H1 (cell line): Measurements from ENCODE around the gene KLHL35. TPM values are rescaled to one million over a fixed set of nuclear protein-coding genes. Genes with fewer than 3 reads are reported as not detected.

Experiments
- CTCF ChIA-PET: fragments of 300-600 bp; sonication (Branson Sonifier 250); formaldehyde crosslinking; loops from one replicate; lab custom pipeline; 2021; ENCODE audit not compliant: partially characterized antibody; lab: Charles Lee
- POLR2A ChIA-PET: fragments of 300-600 bp; sonication (Branson Sonifier 250); formaldehyde crosslinking; loops from one replicate; lab custom pipeline; 2021; ENCODE audit warnings: inconsistent platforms; ENCODE audit not compliant: partially characterized antibody; lab: Charles Lee
- DNase-seq, 2 experiments: peaks; one replicate each; pipeline versions ENCODE4 v3.0.0 to v3.0.0-alpha.2; 2010 to 2022; ENCODE audit warnings: low spot score in 2 of 2, low read depth in 1 of 2, mixed read lengths in 1 of 2
- FAIRE-seq: peaks from 2 replicates; lab custom pipeline; 2011; peaks lifted over from hg19 to GRCh38; lab: Jason Lieb, UNC
- H2AFZ ChIP-seq: 2 replicates; pipeline ENCODE4 v1.8.1; 2012; ENCODE audit warnings: low read length, inconsistent platforms
- H2AK5ac ChIP-seq: 2 replicates; pipeline ENCODE4 v1.6.1; 2013; ENCODE audit warnings: low read depth, low read length
- H2BK120ac ChIP-seq: replicated peaks from 2 replicates; pipeline ENCODE3; 2013; ENCODE audit warnings: low read depth, low read length, inconsistent platforms
- H2BK12ac ChIP-seq: 2 replicates; pipeline ENCODE4 v1.6.1; 2013; ENCODE audit warnings: low read depth, low read length
- H2BK15ac ChIP-seq: 2 replicates; pipeline ENCODE4 v1.6.1; 2013; ENCODE audit warnings: low read length
- H2BK20ac ChIP-seq: 2 replicates; pipeline ENCODE4 v1.6.1; 2013; ENCODE audit warnings: low read length
- H2BK5ac ChIP-seq: 2 replicates; pipeline ENCODE4 v1.6.1; 2013; ENCODE audit warnings: low read depth, low read length
- H3K14ac ChIP-seq: 2 replicates; pipeline ENCODE4 v1.6.1; 2013; ENCODE audit warnings: inconsistent platforms; ENCODE audit not compliant: insufficient read length
- H3K18ac ChIP-seq: 2 replicates; pipeline ENCODE4 v1.6.1; 2013; ENCODE audit warnings: low read length; ENCODE audit errors: extremely low read depth
- H3K23ac ChIP-seq: 2 replicates; pipeline ENCODE4 v1.6.1; 2013; ENCODE audit warnings: inconsistent platforms; ENCODE audit not compliant: insufficient read length
- H3K23me2 ChIP-seq: 2 replicates; pipeline ENCODE4 v1.6.1; 2013; ENCODE audit warnings: low read depth, low read length
- H3K27ac ChIP-seq: 2 replicates; pipeline ENCODE4 v1.6.1; 2011; ENCODE audit warnings: low read depth, low read length, inconsistent platforms
- H3K27me3 ChIP-seq, 4 experiments: replicated peaks in 1 of 4; 1 replicate in 1 of 4; 2 replicates in 3 of 4; pipeline versions ENCODE4 v1.6.1 to v1.8.1; 2011 to 2013; ENCODE audit warnings: low read length in 3 of 4, mild to moderate bottlenecking in 3 of 4, inconsistent platforms in 2 of 4, mixed read lengths in 2 of 4, moderate library complexity in 1 of 4; ENCODE audit not compliant: control insufficient read depth in 3 of 4, insufficient read depth in 3 of 4; ENCODE audit errors: extremely low read depth in 1 of 4
- H3K36me3 ChIP-seq, 4 experiments: 2 replicates each; pipeline versions ENCODE4 v1.6.1 to v1.8.1; 2011 to 2013; ENCODE audit warnings: mild to moderate bottlenecking in 4 of 4, low read length in 3 of 4, moderate library complexity in 2 of 4, control low read depth in 1 of 4, inconsistent platforms in 1 of 4; ENCODE audit not compliant: insufficient read depth in 4 of 4, control insufficient read depth in 2 of 4
- H3K4ac ChIP-seq: replicated peaks from 2 replicates; pipeline ENCODE3; 2013; ENCODE audit warnings: low read length, low read depth, mixed read lengths, inconsistent platforms; ENCODE audit not compliant: insufficient read length
- H3K4me1 ChIP-seq, 4 experiments: replicated peaks in 1 of 4; 1 replicate in 1 of 4; 2 replicates in 3 of 4; pipeline versions ENCODE4 v1.6.1 to v1.8.1; 2011 to 2013; ENCODE audit warnings: low read length in 3 of 4, inconsistent platforms in 2 of 4, mixed read lengths in 1 of 4; ENCODE audit not compliant: insufficient read depth in 4 of 4, control insufficient read depth in 3 of 4
- H3K4me2 ChIP-seq, 2 experiments: 2 replicates each; pipeline versions ENCODE4 v1.6.1 to v1.8.1; 2011 to 2013; ENCODE audit warnings: low read depth in 2 of 2, low read length in 2 of 2, control low read depth in 1 of 2, inconsistent platforms in 1 of 2, mild to moderate bottlenecking in 1 of 2; ENCODE audit not compliant: insufficient read depth in 1 of 2
- H3K4me3 ChIP-seq, 4 experiments: fragments of 200-600, 300-600 bp in 1 of 4; sonication (generic), shearing (Covaris generic), sonication (Bioruptor Twin) in 1 of 4; 2 replicates each; pipeline versions ENCODE4 v1.5.1 to v1.8.1; 2011 to 2016; ENCODE audit warnings: low read length in 4 of 4, low read depth in 3 of 4, control low read depth in 2 of 4, inconsistent platforms in 2 of 4, mild to moderate bottlenecking in 2 of 4, mixed read lengths in 1 of 4, moderate library complexity in 1 of 4; ENCODE audit not compliant: insufficient read depth in 2 of 4; ENCODE audit errors: extremely low read depth in 1 of 4
- H3K56ac ChIP-seq: replicated peaks from 2 replicates; pipeline ENCODE3; 2013; ENCODE audit warnings: low read depth, mild to moderate bottlenecking, mixed read lengths, low read length, inconsistent platforms; ENCODE audit not compliant: insufficient read length
- H3K79me1 ChIP-seq: 2 replicates; pipeline ENCODE4 v1.6.1; 2013; ENCODE audit warnings: low read depth, low read length, control low read depth
- H3K79me2 ChIP-seq, 2 experiments: 2 replicates each; pipeline versions ENCODE4 v1.6.1 to v1.8.1; 2012 to 2013; ENCODE audit warnings: low read length in 2 of 2, mild to moderate bottlenecking in 2 of 2, inconsistent platforms in 1 of 2; ENCODE audit not compliant: insufficient read depth in 2 of 2, control insufficient read depth in 1 of 2
- H3K9ac ChIP-seq, 4 experiments: replicated peaks in 1 of 4; 1 replicate in 1 of 4; 2 replicates in 3 of 4; pipeline versions ENCODE4 v1.6.1 to v1.8.1; 2011 to 2013; ENCODE audit warnings: low read depth in 3 of 4, low read length in 3 of 4, control low read depth in 2 of 4, mild to moderate bottlenecking in 2 of 4, moderate library complexity in 2 of 4, inconsistent platforms in 1 of 4; ENCODE audit errors: extremely low read depth in 1 of 4
- H3K9me3 ChIP-seq, 2 experiments: 2 replicates each; pipeline versions ENCODE4 v1.6.1 to v1.8.1; 2012 to 2013; ENCODE audit warnings: mild to moderate bottlenecking in 2 of 2, moderate library complexity in 2 of 2, control low read depth in 1 of 2, inconsistent platforms in 1 of 2, low read depth in 1 of 2, low read length in 1 of 2, mixed read lengths in 1 of 2; ENCODE audit not compliant: insufficient read depth in 2 of 2
- H4K20me1 ChIP-seq, 2 experiments: replicated peaks in 1 of 2; 2 replicates each; pipeline versions ENCODE3 to v1.8.1; 2011 to 2013; ENCODE audit warnings: inconsistent platforms in 2 of 2, low read length in 2 of 2, mild to moderate bottlenecking in 1 of 2; ENCODE audit not compliant: insufficient read depth in 2 of 2, control insufficient read depth in 1 of 2
- H4K5ac ChIP-seq: 2 replicates; pipeline ENCODE4 v1.6.1; 2013; ENCODE audit warnings: low read length, low read depth, mixed read lengths, inconsistent platforms; ENCODE audit not compliant: insufficient read length
- H4K8ac ChIP-seq: 2 replicates; pipeline ENCODE4 v1.8.0; 2013; ENCODE audit warnings: mild to moderate bottlenecking, moderate library complexity, low read length, inconsistent platforms; ENCODE audit not compliant: insufficient read depth; ENCODE audit errors: extremely low read depth
- H4K91ac ChIP-seq: replicated peaks from 2 replicates; pipeline ENCODE3; 2013; ENCODE audit warnings: low read length, mixed read lengths, inconsistent platforms; ENCODE audit not compliant: insufficient read length
- FOSL1 ChIP-seq: IDR thresholded peaks from 2 replicates; pipeline ENCODE4 v1.6.1; 2011; ENCODE audit warnings: mild to moderate bottlenecking, low read depth, low read length, moderate library complexity; ENCODE audit not compliant: insufficient read depth
- GABPA ChIP-seq: IDR thresholded peaks from 2 replicates; pipeline ENCODE4 v1.6.1; 2011; ENCODE audit warnings: mild to moderate bottlenecking, low read length, moderate library complexity, borderline replicate concordance; ENCODE audit not compliant: insufficient read depth
- SIRT6 ChIP-seq: IDR thresholded peaks from one replicate; pipeline ENCODE4 v1.7.1; 2012; ENCODE audit warnings: low read length, inconsistent platforms
- WGBS, 2 experiments: shearing (Covaris generic) in 1 of 2; methylation state at CpG; one replicate each; pipeline versions ENCODE4 v1.1.6 to v1.1.7; 2013 to 2015; ENCODE audit warnings: low lambda C conversion rate in 2 of 2, mixed read lengths in 2 of 2, inconsistent platforms in 1 of 2, low coverage in 1 of 2, missing lambda C conversion rate in 1 of 2; ENCODE audit not compliant: insufficient replicate concordance in 2 of 2, insufficient coverage in 1 of 2, insufficient read length in 1 of 2; ENCODE audit errors: extremely low coverage in 1 of 2, missing lambda C conversion rate in 1 of 2; 5-methylcytosine and 5-hydroxymethylcytosine counted together
- polyA plus RNA-seq, 7 experiments: library from polyadenylated mRNA; depleted of rRNA in 3 of 7; stranded (reverse) in 5 of 7; unstranded in 2 of 7; fragments of >200 nt in 5 of 7; fragments of 200-250 nt in 2 of 7; gene quantifications; 1 replicate in 5 of 7; 2 replicates in 1 of 7; 4 replicates in 1 of 7; pipeline versions ENCODE4 v1.2.1 to v1.2.3, GENCODE V29; 2011 to 2013; ENCODE audit warnings: missing spikeins in 2 of 7, mixed read lengths in 2 of 7
- total RNA-seq: library from RNA; stranded (reverse); fragmentation: NEBNext Ultra II Directional; extraction: Animal tissue kit (Norgen Biotek cat#: 25700); gene quantifications from 2 replicates; pipeline ENCODE4 v1.2.1, GENCODE V29; 2021

Gene KLHL35
- total and polyA plus RNA-seq, 2 of the 8 experiments (the other 6 are each of a cell fraction or from before 2014, with no cell fraction given) = 0.35 to 0.41 TPM

GRCh38 chr11:75481223-75481921, 48.4 kb upstream of the KLHL35 start:
- H3K9me3 ChIP-seq = no peaks in the 10 kb centered on the region
- no peak overlapping the region for H2BK15ac ChIP-seq
- FAIRE-seq = no peak
- no peak overlapping the region for H3K9ac ChIP-seq
- no peak overlapping the region for H2AK5ac ChIP-seq
- no peak overlapping the region for H3K23ac ChIP-seq
- H3K4me3 ChIP-seq = no peak overlapping the region
- no peak overlapping the region for H2AFZ ChIP-seq
- H3K4me1 ChIP-seq = no peaks in the 10 kb centered on the region; a peak in 2 of 7 replicates
- CTCF ChIA-PET = interaction anchor here (0.6 to 21.4 kb wide), 12 partner anchors 9 to 93 kb away, joined by 3 to 176 read pairs (median 3); partner anchors contain the start of gene GDPD5
- H2BK5ac ChIP-seq = no peak overlapping the region
- POLR2A ChIA-PET = interaction anchor here (1.0 to 1.3 kb wide), 2 partner anchors 14 to 94 kb away, joined by 3 read pairs; no protein-coding TSS in a partner anchor
- no peaks in the 10 kb centered on the region; the same call in 1 of the 2 replicates for H3K79me1 ChIP-seq
- no peak overlapping the region for H2BK20ac ChIP-seq
- no peaks in the 10 kb centered on the region for H3K79me2 ChIP-seq
- no peak overlapping the region for H3K56ac ChIP-seq
- H3K27ac ChIP-seq = no peak overlapping the region
- no peak for DNase-seq
- TF ChIP-seq FOSL1 = no peak
- no peak for TF ChIP-seq GABPA
- no peak for TF ChIP-seq SIRT6
- TF ChIP-seq, all 59 proteins: peak for 0
- Histone ChIP-seq H3K14ac (no peak overlapping the region), H3K4ac (no peak overlapping the region), H2BK12ac (no peak overlapping the region), H4K20me1 (no peaks in the 10 kb centered on the region), H3K27me3 (no peaks in the 10 kb centered on the region), H4K8ac (no peak overlapping the region), H3K18ac (no peak overlapping the region), H4K5ac (no peak overlapping the region), H3K23me2 (no peaks in the 10 kb centered on the region), H4K91ac (no peak overlapping the region), H3K4me2 (no peak overlapping the region), H2BK120ac (no peak overlapping the region), H3K36me3 (no peaks in the 10 kb centered on the region)
- 91% methylated on average over 9 of the region's 9 CpGs; no CpG with 5 or more reads in 1 of the 2 experiments for WGBS, 2 experiments
